Astrocyte (in vitro differentiated cells and primary cell): ENCODE data around the gene MAPKAP1. TPM values are rescaled to one million over a fixed set of nuclear protein-coding genes. Genes with fewer than 3 reads are reported as not detected.

Experiments
- DNase-seq: peaks from one replicate; pipeline ENCODE4 v3.0.0-alpha.2; 2010; ENCODE audit warnings: low read depth
- FAIRE-seq: peaks from 2 replicates; lab custom pipeline; 2011; peaks lifted over from hg19 to GRCh38; lab: Jason Lieb, UNC
- H2AFZ ChIP-seq: 2 replicates; pipeline ENCODE4 v1.6.0; 2012; ENCODE audit warnings: low read depth, low read length, inconsistent platforms
- H3K27ac ChIP-seq: 2 replicates; pipeline ENCODE4 v1.5.1; 2011; ENCODE audit warnings: low read depth, low read length, inconsistent platforms
- H3K27me3 ChIP-seq: 2 replicates; pipeline ENCODE4 v1.6.0; 2011; ENCODE audit warnings: low read length, inconsistent platforms; ENCODE audit not compliant: insufficient read depth
- H3K36me3 ChIP-seq: 2 replicates; pipeline ENCODE4 v1.5.1; 2011; ENCODE audit warnings: low read length, inconsistent platforms; ENCODE audit not compliant: insufficient read depth
- H3K4me1 ChIP-seq: 2 replicates; pipeline ENCODE4 v1.5.1; 2011; ENCODE audit warnings: low read length, inconsistent platforms; ENCODE audit not compliant: insufficient read depth
- H3K4me2 ChIP-seq: 2 replicates; pipeline ENCODE4 v1.6.0; 2012; ENCODE audit warnings: low read length, inconsistent platforms
- H3K4me3 ChIP-seq: 2 replicates; pipeline ENCODE4 v1.5.1; 2011; ENCODE audit warnings: low read depth, mild to moderate bottlenecking, low read length, inconsistent platforms; ENCODE audit not compliant: insufficient read depth
- H3K79me2 ChIP-seq: 2 replicates; pipeline ENCODE4 v1.6.0; 2012; ENCODE audit warnings: mild to moderate bottlenecking, low read length, inconsistent platforms; ENCODE audit not compliant: insufficient read depth
- H3K9ac ChIP-seq: 2 replicates; pipeline ENCODE4 v1.6.0; 2012; ENCODE audit warnings: mild to moderate bottlenecking, low read length, inconsistent platforms
- H3K9me3 ChIP-seq: 2 replicates; pipeline ENCODE4 v1.5.1; 2012; ENCODE audit warnings: low read depth, mild to moderate bottlenecking, low read length, inconsistent platforms; ENCODE audit not compliant: insufficient read depth
- H4K20me1 ChIP-seq: 2 replicates; pipeline ENCODE4 v1.6.0; 2012; ENCODE audit warnings: low read length, inconsistent platforms; ENCODE audit not compliant: insufficient read depth
- H3K27ac Mint-ChIP-seq: one replicate; pipeline ENCODE4 v1.8.0; 2021; ENCODE audit warnings: mild to moderate bottlenecking, mixed read lengths; ENCODE audit not compliant: unreplicated experiment
- H3K27me3 Mint-ChIP-seq: one replicate; pipeline ENCODE4 v1.8.0; 2021; ENCODE audit warnings: low read depth, mixed read lengths; ENCODE audit not compliant: unreplicated experiment
- H3K36me3 Mint-ChIP-seq: one replicate; pipeline ENCODE4 v1.8.0; 2021; ENCODE audit warnings: low read depth, mixed read lengths; ENCODE audit not compliant: unreplicated experiment
- H3K4me1 Mint-ChIP-seq: one replicate; pipeline ENCODE4 v1.8.0; 2021; ENCODE audit warnings: low read depth, mixed read lengths; ENCODE audit not compliant: unreplicated experiment
- H3K4me3 Mint-ChIP-seq: one replicate; pipeline ENCODE4 v1.8.0; 2021; ENCODE audit warnings: mild to moderate bottlenecking, moderate library complexity, mixed read lengths; ENCODE audit not compliant: unreplicated experiment
- H3K9me3 Mint-ChIP-seq: one replicate; pipeline ENCODE4 v1.8.0; 2021; ENCODE audit warnings: mild to moderate bottlenecking, mixed read lengths; ENCODE audit not compliant: unreplicated experiment
- EZH2 ChIP-seq: IDR thresholded peaks from 2 replicates; pipeline ENCODE4 v1.6.1; 2012; ENCODE audit warnings: mild to moderate bottlenecking, low read length, inconsistent platforms; ENCODE audit not compliant: insufficient read depth
- total RNA-seq: library from RNA; stranded (reverse); gene quantifications from 2 replicates; pipeline ENCODE4 v1.2.1, GENCODE V29; 2021
- TF ChIP-seq, protein P1 (sequence below): IDR thresholded peaks from 2 replicates; pipeline ENCODE4 v1.5.1; 2011; ENCODE audit warnings: low read depth, mild to moderate bottlenecking, inconsistent platforms, low read length, moderate library complexity; ENCODE audit not compliant: insufficient read depth

The MAPKAP1 gene
- total RNA-seq, 1 donor from 2014 or later, result 109 TPM

GRCh38 chr9:125497478-125497877 lies 209.5 kb downstream of the MAPKAP1 start:
- no peak for FAIRE-seq
- Histone ChIP-seq H2AFZ (no peak overlapping the region), H3K27ac (no peak overlapping the region), H3K4me3 (no peak overlapping the region), H3K36me3 (no peaks in the 10 kb centered on the region), H3K9ac (no peak overlapping the region), H3K4me2 (no peak overlapping the region), H3K79me2 (no peaks in the 10 kb centered on the region), H3K27me3 (no peaks in the 10 kb centered on the region), H3K9me3 (no peaks in the 10 kb centered on the region), H3K4me1 (peaks cover 14% of the 10 kb centered on the region), H4K20me1 (peaks cover 18% of the 10 kb centered on the region)
- H3K27ac Mint-ChIP-seq, result no peak overlapping the region
- H3K4me1 Mint-ChIP-seq, result peaks cover 27% of the 10 kb centered on the region
- H3K9me3 Mint-ChIP-seq, result no peaks in the 10 kb centered on the region
- no peak for TF ChIP-seq EZH2
- TF ChIP-seq, protein P1, sequence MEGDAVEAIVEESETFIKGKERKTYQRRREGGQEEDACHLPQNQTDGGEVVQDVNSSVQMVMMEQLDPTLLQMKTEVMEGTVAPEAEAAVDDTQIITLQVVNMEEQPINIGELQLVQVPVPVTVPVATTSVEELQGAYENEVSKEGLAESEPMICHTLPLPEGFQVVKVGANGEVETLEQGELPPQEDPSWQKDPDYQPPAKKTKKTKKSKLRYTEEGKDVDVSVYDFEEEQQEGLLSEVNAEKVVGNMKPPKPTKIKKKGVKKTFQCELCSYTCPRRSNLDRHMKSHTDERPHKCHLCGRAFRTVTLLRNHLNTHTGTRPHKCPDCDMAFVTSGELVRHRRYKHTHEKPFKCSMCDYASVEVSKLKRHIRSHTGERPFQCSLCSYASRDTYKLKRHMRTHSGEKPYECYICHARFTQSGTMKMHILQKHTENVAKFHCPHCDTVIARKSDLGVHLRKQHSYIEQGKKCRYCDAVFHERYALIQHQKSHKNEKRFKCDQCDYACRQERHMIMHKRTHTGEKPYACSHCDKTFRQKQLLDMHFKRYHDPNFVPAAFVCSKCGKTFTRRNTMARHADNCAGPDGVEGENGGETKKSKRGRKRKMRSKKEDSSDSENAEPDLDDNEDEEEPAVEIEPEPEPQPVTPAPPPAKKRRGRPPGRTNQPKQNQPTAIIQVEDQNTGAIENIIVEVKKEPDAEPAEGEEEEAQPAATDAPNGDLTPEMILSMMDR, result no peak
- H3K4me3 Mint-ChIP-seq, result no peak overlapping the region
- H3K36me3 Mint-ChIP-seq, result peaks cover 11% of the 10 kb centered on the region
- no peaks in the 10 kb centered on the region for H3K27me3 Mint-ChIP-seq
- no peak for DNase-seq

DNA sequence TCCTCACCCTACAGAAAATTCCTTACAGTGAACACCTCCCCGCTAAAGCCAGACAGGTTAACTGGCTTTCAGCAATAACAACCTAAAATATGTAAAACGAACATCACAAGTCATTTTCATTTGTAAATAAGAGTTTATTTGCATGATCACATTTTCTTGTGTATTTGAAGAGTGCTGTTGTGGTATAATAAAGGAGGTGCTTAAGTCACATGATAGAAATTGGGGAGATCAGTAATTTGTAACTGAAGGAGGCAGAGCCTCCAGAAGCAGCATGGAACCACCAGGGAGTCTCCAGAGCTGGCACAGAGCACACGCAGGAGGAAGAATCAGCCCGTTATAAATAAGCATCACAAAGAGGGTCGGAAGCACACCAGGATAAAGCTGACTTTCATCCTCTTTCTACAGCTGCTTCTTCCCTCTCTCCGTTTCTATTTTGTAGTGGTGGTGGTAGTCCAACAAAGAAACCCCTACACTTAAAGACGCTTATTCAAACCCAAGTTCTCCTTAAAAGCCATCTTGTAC lies 210.6 kb downstream of the MAPKAP1 start:
- no peaks in the 10 kb centered on the region for H3K9me3 ChIP-seq
- Mint-ChIP-seq H3K27ac (no peak overlapping the region), H3K4me3 (no peak overlapping the region), H3K9me3 (no peaks in the 10 kb centered on the region), H3K27me3 (no peaks in the 10 kb centered on the region), H3K4me1 (peaks cover 27% of the 10 kb centered on the region), H3K36me3 (peaks cover 11% of the 10 kb centered on the region)
- no peak overlapping the region for H2AFZ ChIP-seq
- no peaks in the 10 kb centered on the region for H3K79me2 ChIP-seq
- DNase-seq, result no peak
- no peak for FAIRE-seq
- no peak overlapping the region for H3K4me3 ChIP-seq
- no peak overlapping the region for H3K4me2 ChIP-seq
- no peak overlapping the region for H3K27ac ChIP-seq
- TF ChIP-seq EZH2, result no peak
- TF ChIP-seq, protein P1, result no peak
- peaks cover 18% of the 10 kb centered on the region for H4K20me1 ChIP-seq
- H3K36me3 ChIP-seq, result no peaks in the 10 kb centered on the region
- H3K9ac ChIP-seq, result no peak overlapping the region
- peaks cover 14% of the 10 kb centered on the region for H3K4me1 ChIP-seq
- H3K27me3 ChIP-seq, result no peaks in the 10 kb centered on the region
